ENCODE results near the gene TKTL1.
"Not testable (repeated sequence)": the region's sequence is repeated elsewhere in the genome, so short reads cannot be mapped to it uniquely, and the experiment has no call there.

DNA sequence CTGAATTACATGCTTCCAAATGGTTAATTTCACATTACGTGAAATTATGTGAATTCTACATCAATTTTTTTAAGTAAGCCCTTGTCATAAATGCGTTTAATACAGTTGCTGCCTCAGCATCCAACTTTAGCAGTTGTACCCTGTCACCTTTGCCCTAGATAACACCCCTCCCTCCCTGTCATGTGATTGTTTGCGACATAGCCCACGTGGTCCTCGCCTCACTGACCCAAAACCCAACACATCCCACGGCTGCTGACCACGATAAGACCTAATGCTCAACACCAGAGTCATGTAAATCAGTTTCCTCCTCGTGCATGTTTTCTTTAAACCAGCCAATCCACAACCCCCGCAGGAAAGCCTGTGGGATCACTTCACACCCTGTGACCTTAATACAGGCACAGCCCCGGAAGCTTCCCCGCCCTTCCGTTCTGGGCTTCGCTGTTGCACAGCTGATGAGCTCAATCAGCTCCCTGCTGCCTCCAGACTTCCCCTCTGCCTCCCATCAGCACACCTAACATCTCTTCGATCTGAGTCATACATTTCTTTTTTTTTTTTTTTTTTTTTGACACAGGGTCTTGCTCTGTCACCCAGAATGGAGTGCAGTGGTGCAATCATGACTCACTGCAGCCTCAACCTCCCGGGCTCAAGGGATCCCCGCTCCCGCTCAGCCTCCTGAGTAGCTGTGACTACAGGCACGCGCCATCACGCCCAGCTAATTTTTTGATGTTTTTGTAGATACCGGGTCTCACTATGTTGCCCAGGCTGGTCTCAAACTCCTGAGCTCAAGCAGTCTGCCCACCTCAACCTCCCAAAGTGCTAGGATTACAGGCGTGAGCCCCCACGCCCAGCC is 10.9 kb upstream of the TKTL1 start:
- TF ChIP-seq, protein P1, sequence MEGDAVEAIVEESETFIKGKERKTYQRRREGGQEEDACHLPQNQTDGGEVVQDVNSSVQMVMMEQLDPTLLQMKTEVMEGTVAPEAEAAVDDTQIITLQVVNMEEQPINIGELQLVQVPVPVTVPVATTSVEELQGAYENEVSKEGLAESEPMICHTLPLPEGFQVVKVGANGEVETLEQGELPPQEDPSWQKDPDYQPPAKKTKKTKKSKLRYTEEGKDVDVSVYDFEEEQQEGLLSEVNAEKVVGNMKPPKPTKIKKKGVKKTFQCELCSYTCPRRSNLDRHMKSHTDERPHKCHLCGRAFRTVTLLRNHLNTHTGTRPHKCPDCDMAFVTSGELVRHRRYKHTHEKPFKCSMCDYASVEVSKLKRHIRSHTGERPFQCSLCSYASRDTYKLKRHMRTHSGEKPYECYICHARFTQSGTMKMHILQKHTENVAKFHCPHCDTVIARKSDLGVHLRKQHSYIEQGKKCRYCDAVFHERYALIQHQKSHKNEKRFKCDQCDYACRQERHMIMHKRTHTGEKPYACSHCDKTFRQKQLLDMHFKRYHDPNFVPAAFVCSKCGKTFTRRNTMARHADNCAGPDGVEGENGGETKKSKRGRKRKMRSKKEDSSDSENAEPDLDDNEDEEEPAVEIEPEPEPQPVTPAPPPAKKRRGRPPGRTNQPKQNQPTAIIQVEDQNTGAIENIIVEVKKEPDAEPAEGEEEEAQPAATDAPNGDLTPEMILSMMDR (IDR thresholded peaks at IDR 0.05) = not testable (repeated sequence)
- TF ChIP-seq POLR2A (IDR thresholded peaks at IDR 0.05) = not testable (repeated sequence)

All from Peyer's patch (tissue), 4 donors.